ENCODE data around the gene SLAMF7. TPM values are rescaled to one million over a fixed set of nuclear protein-coding genes. Genes with fewer than 3 reads are reported as not detected.

The SLAMF7 gene
- total RNA-seq, 2 donors from 2014 or later: 4.9 to 7.0 TPM

- Histone ChIP-seq H3K36me3 (no peaks in the 10 kb centered on the region), H3K4me3 (no peak overlapping the region), H3K9ac (ENCODE audit: low read depth in 2 of 2, low read length in 2 of 2) (no peak overlapping the region), H3K27me3 (no peaks in the 10 kb centered on the region), H3K4me1 (no peaks in the 10 kb centered on the region), H3K9me3 (no peaks in the 10 kb centered on the region), H3K27ac (no peak overlapping the region)
- DNase-seq: no peak
- intact Hi-C loops (cut with DNase I): no loop called here
- no peak for TF ChIP-seq CTCF (IDR thresholded peaks at IDR 0.05)
Observed at GRCh38 chr1:160748181-160748877, 9.3 kb downstream of the SLAMF7 start.

GRCh38 chr1:160748878-160749269 is 9.8 kb downstream of the SLAMF7 start:
- no peaks in the 10 kb centered on the region for H3K36me3 ChIP-seq
- intact Hi-C loops (cut with DNase I): no loop called here
- DNase-seq: no peak
- no peak overlapping the region for H3K9ac ChIP-seq (ENCODE audit: low read depth in 2 of 2, low read length in 2 of 2)
- no peak for TF ChIP-seq CTCF (IDR thresholded peaks at IDR 0.05)
- H3K27me3 ChIP-seq: no peaks in the 10 kb centered on the region
- no peak overlapping the region for H3K27ac ChIP-seq
- no peaks in the 10 kb centered on the region for H3K4me1 ChIP-seq
- H3K9me3 ChIP-seq: no peaks in the 10 kb centered on the region
- H3K4me3 ChIP-seq: no peak overlapping the region

GRCh38 chr1:160750608-160751007 is 11.6 kb downstream of the SLAMF7 start:
- Histone ChIP-seq H3K27me3 (no peaks in the 10 kb centered on the region), H3K36me3 (no peaks in the 10 kb centered on the region), H3K9ac (ENCODE audit: low read depth in 2 of 2, low read length in 2 of 2) (no peak overlapping the region), H3K4me1 (no peaks in the 10 kb centered on the region), H3K4me3 (no peak overlapping the region), H3K9me3 (no peaks in the 10 kb centered on the region), H3K27ac (no peak overlapping the region)
- intact Hi-C loops (cut with DNase I): no loop called here
- DNase-seq: no peak
- no peak for TF ChIP-seq CTCF (IDR thresholded peaks at IDR 0.05)

- Histone ChIP-seq H3K9ac (ENCODE audit: low read depth in 2 of 2, low read length in 2 of 2) (no peak overlapping the region), H3K27ac (no peak overlapping the region), H3K4me1 (no peaks in the 10 kb centered on the region), H3K9me3 (no peaks in the 10 kb centered on the region), H3K4me3 (no peak overlapping the region), H3K36me3 (no peaks in the 10 kb centered on the region), H3K27me3 (no peaks in the 10 kb centered on the region)
- DNase-seq: no peak
- intact Hi-C loops (cut with DNase I): no loop called here
- no peak for TF ChIP-seq CTCF (IDR thresholded peaks at IDR 0.05)
Observed at GRCh38 chr1:160752406-160752805, 13.4 kb downstream of the SLAMF7 start.

- Histone ChIP-seq H3K9ac (ENCODE audit: low read depth in 2 of 2, low read length in 2 of 2) (no peak overlapping the region), H3K27me3 (no peaks in the 10 kb centered on the region), H3K36me3 (no peaks in the 10 kb centered on the region), H3K9me3 (no peaks in the 10 kb centered on the region), H3K4me1 (no peaks in the 10 kb centered on the region), H3K27ac (no peak overlapping the region), H3K4me3 (no peak overlapping the region)
- DNase-seq: no peak
- intact Hi-C loops (cut with DNase I): no loop called here
- TF ChIP-seq CTCF (IDR thresholded peaks at IDR 0.05): no peak
Observed at GRCh38 chr1:160752924-160753323, 13.9 kb downstream of the SLAMF7 start.

Data from colonic mucosa (tissue), 4 donors.